Esophagus squamous epithelium (tissue), 5 donors: ENCODE data around the gene DMRTC2. TPM values are rescaled to one million over a fixed set of nuclear protein-coding genes. Genes with fewer than 3 reads are reported as not detected.

Experiments
- DNase-seq: peaks from one replicate; lab custom pipeline; 2025; lab: John Stamatoyannopoulos, UW
- H3K27ac ChIP-seq, 4 donors: fragments of 200-600 bp; sonication (generic); one replicate each; pipeline ENCODE4 v1.5.1; 2016 to 2019; ENCODE audit warnings: mild to moderate bottlenecking in 1 of 4
- H3K27me3 ChIP-seq, 4 donors: fragments of 200-600 bp; sonication (generic); 1 replicate in 3 of 4; 2 replicates in 1 of 4; pipeline versions ENCODE4 v1.5.1 to v1.6.0; 2017 to 2021; ENCODE audit warnings: antibody characterized with exemption in 1 of 4
- H3K36me3 ChIP-seq, 3 donors: fragments of 200-600 bp; sonication (generic); one replicate each; pipeline ENCODE4 v1.5.1; 2016 to 2019
- H3K4me1 ChIP-seq, 3 donors: fragments of 200-600 bp; sonication (generic); one replicate each; pipeline ENCODE4 v1.5.1; 2017 to 2019
- H3K4me3 ChIP-seq, 4 donors: fragments of 200-600 bp; sonication (generic); 1 replicate in 3 of 4; 2 replicates in 1 of 4; pipeline ENCODE4 v1.5.1; 2016 to 2019; ENCODE audit warnings: mild to moderate bottlenecking in 2 of 4, moderate library complexity in 1 of 4
- H3K9me3 ChIP-seq, 3 donors: fragments of 200-600 bp; sonication (generic); one replicate each; pipeline ENCODE4 v1.5.1; 2016 to 2019
- CTCF ChIP-seq, 6 experiments: fragments of 450-650 bp in 4 of 6; fragments of 200-600 bp in 2 of 6; sonication (generic) in 2 of 6; IDR thresholded peaks; one replicate each; pipeline ENCODE4 v1.5.1; 2016 to 2019; ENCODE audit warnings: antibody characterized with exemption in 6 of 6, mild to moderate bottlenecking in 4 of 6, moderate library complexity in 4 of 6
- POLR2A ChIP-seq, 4 donors: fragments of 450-650 bp; IDR thresholded peaks; one replicate each; pipeline ENCODE4 v1.6.1; 2017; ENCODE audit warnings: antibody characterized with exemption in 4 of 4, mild to moderate bottlenecking in 4 of 4, moderate library complexity in 3 of 4
- WGBS, 2 donors: methylation state at CpG; one replicate each; pipeline ENCODE4 v1.1.5; 2018; 5-methylcytosine and 5-hydroxymethylcytosine counted together
- intact Hi-C: fragments of 100-400 bp; cut with DNase I; formaldehyde crosslinking; loops from one replicate; pipeline ENCODE4 v1.15.0; 2022
- total RNA-seq, 4 donors: library from RNA; depleted of rRNA; stranded (reverse); fragments of >200 nt; gene quantifications; one replicate each; pipeline ENCODE4 v1.1.0, GENCODE V29; 2016
- donor health status: DM: yes; HTN: yes; CAD: no.

The DMRTC2 gene
- total RNA-seq, 4 donors from 2014 or later: not detected

DNA sequence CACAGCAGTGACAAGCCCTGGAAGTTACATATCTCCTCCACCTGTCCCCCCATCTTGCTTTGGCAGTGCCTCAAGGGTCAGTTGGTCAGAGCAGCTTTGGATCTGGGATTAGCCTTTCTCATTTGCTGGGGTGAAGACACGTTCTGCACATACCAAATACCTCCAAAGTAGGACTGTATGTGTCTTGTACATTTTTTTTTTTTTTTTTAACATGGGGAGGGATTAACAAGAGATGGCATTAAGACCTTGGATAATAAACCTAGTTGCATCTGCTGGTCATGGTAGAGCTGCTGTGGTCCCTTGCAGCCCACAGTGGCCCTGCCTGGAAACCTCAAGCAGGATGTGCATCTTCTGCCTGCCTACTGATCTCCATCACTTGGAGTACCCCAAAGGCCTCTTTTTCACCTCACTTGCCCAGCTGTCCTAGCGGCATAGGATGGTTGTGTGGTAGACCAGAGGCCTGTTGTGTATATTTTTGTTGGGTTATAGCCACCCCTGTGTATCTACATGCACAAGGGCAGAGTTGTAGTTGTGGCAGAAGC lies 17.7 kb downstream of the DMRTC2 start:
- Histone ChIP-seq H3K36me3 (peaks cover 17 to 67% (median 42%) of the 10 kb centered on the region in 3 donors), H3K4me3 (peak overlapping the region in 2 of 4 donors; percentile 94 to 97), H3K4me1 (peaks cover 17 to 75% (median 48%) of the 10 kb centered on the region in 3 donors), H3K9me3 (no peaks in the 10 kb centered on the region), H3K27me3 (no peaks in the 10 kb centered on the region), H3K27ac (peak overlapping the region in 1 of 4 donors; percentile 9)
- no peak for TF ChIP-seq POLR2A (IDR thresholded peaks at IDR 0.05)
- TF ChIP-seq CTCF (IDR thresholded peaks at IDR 0.05): no peak
- WGBS, 2 donors: 45 to 60% methylated on average over 2 of the region's 2 CpGs
- intact Hi-C loops: no loop called here
- no peak for DNase-seq

- Histone ChIP-seq H3K9me3 (no peaks in the 10 kb centered on the region), H3K36me3 (peaks cover 18 to 76% (median 47%) of the 10 kb centered on the region in 3 donors), H3K4me1 (peaks cover 17 to 84% (median 52%) of the 10 kb centered on the region in 3 donors), H3K27ac (peak overlapping the region in 1 of 4 donors; percentile 9), H3K27me3 (no peaks in the 10 kb centered on the region), H3K4me3 (no peak overlapping the region)
- intact Hi-C loops: no loop called here
- WGBS, 2 donors: 75 to 85% methylated on average over 9 to 10 of the region's 11 CpGs
- DNase-seq: no peak
- TF ChIP-seq CTCF (IDR thresholded peaks at IDR 0.05) (no peak), POLR2A (IDR thresholded peaks at IDR 0.05) (no peak)
These were observed 18.5 kb downstream of the DMRTC2 start for GRCh38 chr19:41863209-41863931.

GRCh38 chr19:41864374-41864773 lies 19.5 kb downstream of the DMRTC2 start:
- Histone ChIP-seq H3K4me1 (peaks cover 17 to 89% (median 52%) of the 10 kb centered on the region in 3 donors), H3K9me3 (no peaks in the 10 kb centered on the region), H3K36me3 (peaks cover 28 to 86% (median 57%) of the 10 kb centered on the region in 3 donors), H3K27ac (no peak overlapping the region), H3K4me3 (no peak overlapping the region), H3K27me3 (no peaks in the 10 kb centered on the region)
- 90 to 95% methylated on average over 2 to 3 of the region's 5 CpGs for WGBS, 2 donors
- DNase-seq: no peak
- no peak for TF ChIP-seq POLR2A (IDR thresholded peaks at IDR 0.05)
- TF ChIP-seq CTCF (IDR thresholded peaks at IDR 0.05): no peak
- intact Hi-C loops: no loop called here

DNA sequence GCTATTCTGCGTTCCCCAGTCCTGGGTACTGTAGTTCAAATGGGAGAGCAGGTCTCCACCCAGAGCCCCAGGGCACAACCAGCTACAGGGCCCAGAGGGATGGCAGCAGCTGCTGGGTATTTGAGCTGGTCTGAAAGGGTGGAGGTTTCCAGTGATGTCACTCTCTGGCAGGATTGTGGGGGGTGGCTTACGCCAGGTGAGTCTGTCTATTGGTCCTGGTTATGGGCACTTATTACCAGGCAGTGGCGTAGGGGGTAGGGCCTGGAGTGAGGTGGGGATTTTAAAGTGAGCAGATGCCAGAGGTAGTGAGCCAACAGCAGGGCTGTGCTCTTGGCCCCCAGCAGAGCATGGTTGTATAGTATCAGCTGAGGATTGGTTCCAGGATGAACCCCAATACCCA lies 21.4 kb downstream of the DMRTC2 start:
- H3K27ac ChIP-seq: no peak overlapping the region
- H3K4me1 ChIP-seq: peaks cover 8 to 93% (median 44%) of the 10 kb centered on the region in 3 donors
- TF ChIP-seq CTCF (IDR thresholded peaks at IDR 0.05) (no peak), POLR2A (IDR thresholded peaks at IDR 0.05) (no peak)
- no peaks in the 10 kb centered on the region for H3K27me3 ChIP-seq
- no peak overlapping the region for H3K4me3 ChIP-seq
- WGBS, 2 donors: 50 to 66% methylated on average over 1 to 2 of the region's 3 CpGs
- H3K36me3 ChIP-seq: peaks cover 37 to 100% (median 69%) of the 10 kb centered on the region in 3 donors
- DNase-seq: no peak
- intact Hi-C loops: no loop called here
- no peaks in the 10 kb centered on the region for H3K9me3 ChIP-seq
